Ovary (tissue), 3 donors: ENCODE data around the gene SCML1.

Source experiments
- CTCF ChIP-seq, 3 donors: fragments of 450-650 bp in 2 of 3; fragments of 200-600 bp in 1 of 3; IDR thresholded peaks; one replicate each; pipeline versions ENCODE4 v1.5.1 to v1.8.0; 2016 to 2022; ENCODE audit warnings: antibody characterized with exemption in 3 of 3, mild to moderate bottlenecking in 1 of 3
- POLR2A ChIP-seq: fragments of 450-650 bp; IDR thresholded peaks from one replicate; pipeline ENCODE4 v1.6.1; 2017; ENCODE audit warnings: antibody characterized with exemption, mild to moderate bottlenecking, moderate library complexity
- donor health status: DM: no; HTN: no; CAD: no.

GRCh38 chrX:17719711-17720110 is 17.6 kb upstream of the SCML1 start:
- TF ChIP-seq CTCF (IDR thresholded peaks at IDR 0.05) (no peak), POLR2A (no peak)
